Umbilical cord (tissue), 2 donors: ENCODE results near the gene LRMDA. TPM values are rescaled to one million over a fixed set of nuclear protein-coding genes. Genes with fewer than 3 reads are reported as not detected.

ENCODE experiments used
- DNase-seq: peaks from one replicate; pipeline ENCODE4 v3.0.0-alpha.2; 2015; ENCODE audit warnings: low spot score
- total RNA-seq: library from RNA; depleted of rRNA; stranded (reverse); fragments of >200 nt; gene quantifications from one replicate; pipeline ENCODE4 v1.2.3, GENCODE V29; 2014; ENCODE audit warnings: low replicate concordance; ENCODE audit not compliant: insufficient read depth

The LRMDA gene
- total RNA-seq, 1 donor from 2014 or later: 1.7 TPM

GRCh38 chr10:76324283-76324682, 892.9 kb downstream of the LRMDA start:
- DNase-seq: no peak

GRCh38 chr10:76327441-76327840, 896.0 kb downstream of the LRMDA start:
- DNase-seq: no peak

- no peak for DNase-seq
Measured at GRCh38 chr10:76328348-76328747, 896.9 kb downstream of the LRMDA start.

GRCh38 chr10:76329891-76330575, 898.6 kb downstream of the LRMDA start:
- DNase-seq: no peak

- DNase-seq: no peak
Measured at GRCh38 chr10:76331742-76332141, 900.3 kb downstream of the LRMDA start.

GRCh38 chr10:76333326-76333725, 901.9 kb downstream of the LRMDA start:
- no peak for DNase-seq

- no peak for DNase-seq
Measured at GRCh38 chr10:76333796-76334195, 902.4 kb downstream of the LRMDA start.

GRCh38 chr10:76334255-76334654, 902.8 kb downstream of the LRMDA start:
- no peak for DNase-seq

GRCh38 chr10:76336213-76336963, 905.0 kb downstream of the LRMDA start:
- DNase-seq: peak; percentile 46

GRCh38 chr10:76337641-76338040, 906.2 kb downstream of the LRMDA start:
- no peak for DNase-seq

- no peak for DNase-seq
Measured at GRCh38 chr10:76338187-76338586, 906.8 kb downstream of the LRMDA start.

GRCh38 chr10:76341740-76342139, 910.3 kb downstream of the LRMDA start:
- DNase-seq: no peak

GRCh38 chr10:76342996-76343395, 911.6 kb downstream of the LRMDA start:
- no peak for DNase-seq

- DNase-seq: no peak
Measured at GRCh38 chr10:76347832-76348231, 916.4 kb downstream of the LRMDA start.

- no peak for DNase-seq
Measured at GRCh38 chr10:76350583-76350982, 919.2 kb downstream of the LRMDA start.

- DNase-seq: no peak
Measured at GRCh38 chr10:76352300-76352699, 920.9 kb downstream of the LRMDA start.

GRCh38 chr10:76353237-76353851, 921.9 kb downstream of the LRMDA start:
- DNase-seq: peak; percentile 53

- no peak for DNase-seq
Measured at GRCh38 chr10:76354212-76354738, 922.9 kb downstream of the LRMDA start.

- no peak for DNase-seq
Measured at GRCh38 chr10:76354921-76355320, 923.5 kb downstream of the LRMDA start.

- no peak for DNase-seq
Measured at GRCh38 chr10:76356557-76356956, 925.1 kb downstream of the LRMDA start.

- no peak for DNase-seq
Measured at GRCh38 chr10:76357726-76358415, 926.4 kb downstream of the LRMDA start.
